Stomach smooth muscle (tissue), 2 donors: ENCODE results near the gene NCMAP.

Source experiments
- H3K27ac ChIP-seq: one replicate; pipeline ENCODE4 v1.7.0; 2013; ENCODE audit warnings: mild to moderate bottlenecking, low read length, inconsistent platforms
- H3K27me3 ChIP-seq, 2 donors: one replicate each; pipeline ENCODE4 v1.7.0; 2013; ENCODE audit warnings: low read length in 2 of 2; ENCODE audit not compliant: insufficient read depth in 2 of 2, control insufficient read depth in 1 of 2
- H3K36me3 ChIP-seq, 2 donors: one replicate each; pipeline ENCODE4 v1.7.0; 2013; ENCODE audit warnings: low read length in 2 of 2; ENCODE audit not compliant: control insufficient read depth in 2 of 2, insufficient read depth in 2 of 2
- H3K4me1 ChIP-seq: one replicate; pipeline ENCODE4 v1.7.0; 2013; ENCODE audit warnings: low read length; ENCODE audit not compliant: control insufficient read depth, insufficient read depth
- H3K4me3 ChIP-seq, 2 donors: one replicate each; pipeline ENCODE4 v1.7.0; 2013; ENCODE audit warnings: low read length in 2 of 2
- H3K9ac ChIP-seq, 2 donors: one replicate each; pipeline ENCODE4 v1.7.0; 2013; ENCODE audit warnings: low read length in 2 of 2, mild to moderate bottlenecking in 1 of 2
- H3K9me3 ChIP-seq, 2 donors: one replicate each; pipeline ENCODE4 v1.7.0; 2013; ENCODE audit warnings: low read length in 2 of 2; ENCODE audit not compliant: control insufficient read depth in 2 of 2
- donor health status: healthy.
- donor health status: Pancreatic carcinoma.

The NCMAP gene

GRCh38 chr1:24557220-24557619, 1.3 kb downstream of the NCMAP start:
- H3K27ac ChIP-seq: no peak overlapping the region
- no peak overlapping the region for H3K9ac ChIP-seq
- no peak overlapping the region for H3K4me3 ChIP-seq
- H3K27me3 ChIP-seq: peaks cover 32 to 36% of the 10 kb centered on the region in 2 donors
- no peaks in the 10 kb centered on the region for H3K9me3 ChIP-seq
- peaks cover 2% of the 10 kb centered on the region for H3K4me1 ChIP-seq
- no peaks in the 10 kb centered on the region for H3K36me3 ChIP-seq

DNA sequence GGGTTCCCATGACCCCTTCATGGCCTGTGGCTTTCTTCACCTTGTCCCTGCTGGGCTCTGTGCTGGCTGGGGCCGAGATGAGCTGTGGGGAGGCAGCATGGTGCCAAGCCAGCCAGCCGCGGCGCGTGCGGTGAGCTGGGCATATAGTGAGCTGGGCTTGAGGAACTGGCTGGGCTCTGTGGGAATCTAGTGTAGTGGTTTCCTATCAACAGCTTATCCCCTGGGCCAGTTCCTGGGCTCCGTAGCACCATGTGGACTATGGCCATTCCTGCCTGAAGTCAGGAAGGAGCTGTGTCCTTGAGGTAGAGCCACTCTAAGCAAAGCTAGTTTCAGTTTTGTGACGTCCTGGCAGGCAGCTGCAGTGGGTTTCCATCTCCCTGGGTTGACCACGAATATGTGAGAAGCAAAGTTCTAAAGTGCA, 1.8 kb downstream of the NCMAP start:
- Histone ChIP-seq H3K36me3 (no peaks in the 10 kb centered on the region), H3K4me1 (peaks cover 2% of the 10 kb centered on the region), H3K27ac (no peak overlapping the region), H3K9me3 (no peaks in the 10 kb centered on the region), H3K9ac (no peak overlapping the region), H3K4me3 (no peak overlapping the region), H3K27me3 (peaks cover 32 to 36% of the 10 kb centered on the region in 2 donors)

DNA sequence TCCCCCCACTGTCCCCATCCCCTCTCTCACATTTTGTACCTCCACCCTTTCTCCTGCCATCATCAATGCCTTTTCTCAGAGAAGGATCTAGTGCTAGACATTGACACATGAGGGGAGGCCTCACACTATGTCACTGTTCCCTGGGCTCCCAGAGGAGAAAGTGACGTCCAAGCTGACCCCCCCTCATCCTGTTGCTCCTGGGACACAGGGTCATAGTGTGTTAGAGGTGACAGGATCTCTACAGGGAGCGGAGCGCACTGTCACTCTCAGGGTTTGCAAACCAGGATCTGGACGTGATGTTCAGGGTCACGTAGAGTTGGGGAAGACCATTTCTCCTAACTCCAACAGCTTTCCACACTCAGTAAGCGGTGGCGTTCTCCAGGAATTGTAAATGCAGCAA, 2.6 kb downstream of the NCMAP start:
- no peaks in the 10 kb centered on the region for H3K36me3 ChIP-seq
- peaks cover 32 to 36% of the 10 kb centered on the region in 2 donors for H3K27me3 ChIP-seq
- no peaks in the 10 kb centered on the region for H3K9me3 ChIP-seq
- no peak overlapping the region for H3K9ac ChIP-seq
- peaks cover 2% of the 10 kb centered on the region for H3K4me1 ChIP-seq
- no peak overlapping the region for H3K27ac ChIP-seq
- H3K4me3 ChIP-seq: no peak overlapping the region

DNA sequence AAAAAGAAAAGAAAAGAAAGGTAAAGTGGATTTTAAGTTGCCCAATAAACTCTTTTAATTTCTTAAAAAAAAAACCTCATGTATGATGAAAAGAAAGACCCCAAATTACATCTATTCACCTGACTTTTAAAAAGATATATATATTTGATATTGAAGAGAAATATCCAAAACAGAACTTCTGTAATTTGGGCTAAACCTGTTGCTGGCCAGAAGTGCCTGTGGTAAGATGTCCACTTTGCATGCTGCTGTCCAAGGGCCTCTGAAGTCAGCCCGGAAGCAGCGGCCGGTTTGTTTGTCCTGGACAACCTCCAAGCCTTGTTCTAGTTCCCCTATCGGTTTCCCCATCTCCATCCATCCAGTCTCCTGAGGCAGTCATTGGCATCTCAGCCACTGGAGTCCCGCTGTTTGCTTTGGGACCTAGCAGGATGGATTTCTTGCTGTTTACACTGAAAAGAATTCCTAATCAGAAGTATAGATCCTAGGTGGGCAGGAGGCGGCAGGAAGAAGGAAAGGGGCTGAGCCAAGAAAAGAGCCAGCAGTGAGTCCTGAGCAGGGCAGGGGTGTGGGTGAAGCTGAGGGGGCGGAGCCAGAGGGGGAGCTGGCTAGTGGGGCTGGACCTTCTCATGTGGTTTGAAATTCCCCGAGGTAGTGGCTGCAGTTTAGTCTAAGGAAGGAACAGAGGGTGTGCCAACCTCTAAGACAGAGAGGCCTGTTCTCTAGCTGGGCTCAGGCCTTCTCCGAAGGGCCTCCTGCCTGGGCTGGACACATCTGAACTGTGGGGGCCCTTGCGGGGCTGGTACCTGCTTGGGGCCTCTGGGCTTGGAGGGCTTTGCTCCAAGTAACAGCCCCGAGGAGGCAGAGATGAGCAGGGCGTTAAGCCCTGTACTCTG, 3.3 kb downstream of the NCMAP start:
- Histone ChIP-seq H3K27me3 (peaks cover 32 to 36% of the 10 kb centered on the region in 2 donors), H3K36me3 (no peaks in the 10 kb centered on the region), H3K9me3 (no peaks in the 10 kb centered on the region), H3K27ac (no peak overlapping the region), H3K4me3 (no peak overlapping the region), H3K4me1 (peaks cover 2% of the 10 kb centered on the region), H3K9ac (no peak overlapping the region)

- Histone ChIP-seq H3K4me1 (peaks cover 2% of the 10 kb centered on the region), H3K27ac (no peak overlapping the region)
These were observed 4.5 kb downstream of the NCMAP start for GRCh38 chr1:24560361-24560760.

GRCh38 chr1:24562625-24563024, 6.7 kb downstream of the NCMAP start:
- Histone ChIP-seq H3K4me1 (no peaks in the 10 kb centered on the region), H3K36me3 (no peaks in the 10 kb centered on the region), H3K27me3 (peaks cover 6 to 11% of the 10 kb centered on the region in 2 donors), H3K27ac (no peak overlapping the region), H3K4me3 (no peak overlapping the region), H3K9me3 (no peaks in the 10 kb centered on the region), H3K9ac (no peak overlapping the region)

More at GRCh38 chr1:24560361-24560760, 4.5 kb downstream of the NCMAP start:
- Histone ChIP-seq H3K4me3 (no peak overlapping the region), H3K36me3 (no peaks in the 10 kb centered on the region), H3K27me3 (peaks cover 23 to 34% of the 10 kb centered on the region in 2 donors), H3K9me3 (no peaks in the 10 kb centered on the region), H3K9ac (no peak overlapping the region)

DNA sequence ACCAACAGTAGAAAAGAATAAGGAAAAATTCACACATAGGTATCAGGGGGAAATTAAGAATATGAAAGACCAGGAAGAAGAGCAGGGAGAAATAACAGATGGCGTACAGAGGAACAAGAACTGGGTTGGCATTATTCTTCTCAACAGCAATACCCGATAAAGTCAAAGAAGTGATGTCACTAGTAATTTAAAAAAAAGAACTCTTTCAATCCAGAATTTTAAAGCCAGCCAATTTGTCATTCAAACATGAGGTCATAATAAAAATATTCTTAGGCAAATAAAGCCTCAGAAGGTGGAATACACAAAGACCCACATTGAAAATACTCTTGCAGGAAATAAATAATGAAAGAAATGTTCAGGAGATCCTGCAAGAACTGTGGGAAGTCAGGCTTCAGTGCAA, 8.8 kb downstream of the NCMAP start:
- H3K9ac ChIP-seq: no peak overlapping the region
- H3K4me1 ChIP-seq: no peaks in the 10 kb centered on the region
- no peaks in the 10 kb centered on the region for H3K27me3 ChIP-seq
- H3K9me3 ChIP-seq: no peaks in the 10 kb centered on the region
- no peak overlapping the region for H3K4me3 ChIP-seq
- no peaks in the 10 kb centered on the region for H3K36me3 ChIP-seq
- no peak overlapping the region for H3K27ac ChIP-seq

DNA sequence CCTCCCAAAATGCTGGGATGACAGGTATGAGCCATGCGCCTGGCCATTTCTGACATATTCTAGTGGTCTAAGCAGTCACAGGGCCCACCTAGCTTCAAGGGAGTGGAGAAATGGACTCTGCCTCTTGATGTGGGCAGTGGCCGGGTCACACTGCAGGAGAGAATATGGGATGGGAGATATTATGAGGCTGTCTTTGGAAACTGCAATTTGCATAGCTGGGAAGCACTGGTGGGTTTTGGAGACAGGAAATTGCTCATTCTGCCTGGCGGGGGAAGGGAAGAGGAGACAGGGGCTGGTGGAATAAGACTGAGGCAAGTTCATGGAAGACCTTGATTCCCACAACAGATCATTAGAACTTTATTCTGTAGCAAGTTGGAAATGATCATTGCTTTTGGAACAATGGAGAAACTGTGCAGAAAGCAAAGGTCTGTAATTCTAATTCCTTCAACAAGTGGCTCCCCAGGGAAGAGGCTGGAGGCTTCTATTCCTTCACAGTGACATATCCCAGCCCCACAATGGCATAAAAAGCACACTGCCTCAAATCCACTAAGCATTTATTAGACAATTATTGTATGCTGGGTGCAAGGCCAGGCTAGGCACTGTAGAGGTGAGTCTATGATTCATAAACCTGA, 10.5 kb downstream of the NCMAP start:
- Histone ChIP-seq H3K4me3 (no peak overlapping the region), H3K27me3 (no peaks in the 10 kb centered on the region), H3K27ac (no peak overlapping the region), H3K36me3 (no peaks in the 10 kb centered on the region), H3K9me3 (no peaks in the 10 kb centered on the region), H3K4me1 (no peaks in the 10 kb centered on the region), H3K9ac (no peak overlapping the region)

- Histone ChIP-seq H3K27me3 (peaks cover 0 to under 1% of the 10 kb centered on the region in 2 donors), H3K27ac (no peak overlapping the region), H3K9ac (no peak overlapping the region)
These were observed 12.0 kb downstream of the NCMAP start for GRCh38 chr1:24567792-24568388.

DNA sequence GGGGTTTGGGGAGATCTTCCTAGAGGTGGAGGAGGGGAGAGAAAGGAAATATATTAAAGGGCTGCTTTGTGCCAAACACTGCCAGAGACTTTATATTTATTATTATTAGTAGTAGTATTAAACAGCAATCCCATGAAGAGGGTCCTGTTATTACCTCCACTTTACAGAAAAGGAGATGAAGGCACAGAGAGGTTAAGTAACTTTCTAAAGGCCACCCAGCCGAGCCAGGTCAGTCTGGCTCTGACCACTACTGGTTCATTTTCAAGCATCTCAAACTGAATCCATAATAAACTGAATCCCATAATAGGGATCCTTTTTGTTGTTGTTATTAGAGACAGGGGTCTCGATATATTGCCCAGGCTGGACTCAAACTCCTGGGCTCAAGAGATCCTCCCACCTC, 12.6 kb downstream of the NCMAP start:
- H3K36me3 ChIP-seq: no peaks in the 10 kb centered on the region
- no peak overlapping the region for H3K27ac ChIP-seq
- H3K4me1 ChIP-seq: no peaks in the 10 kb centered on the region
- peaks cover 0 to 2% of the 10 kb centered on the region in 2 donors for H3K27me3 ChIP-seq
- no peaks in the 10 kb centered on the region for H3K9me3 ChIP-seq
- H3K4me3 ChIP-seq: no peak overlapping the region
- no peak overlapping the region for H3K9ac ChIP-seq

More at GRCh38 chr1:24567792-24568388, 12.0 kb downstream of the NCMAP start:
- Histone ChIP-seq H3K4me3 (no peak overlapping the region), H3K9me3 (no peaks in the 10 kb centered on the region), H3K4me1 (no peaks in the 10 kb centered on the region), H3K36me3 (no peaks in the 10 kb centered on the region)
